WTC11 (cell line): ENCODE results near the gene NCKAP5. TPM values are rescaled to one million over a fixed set of nuclear protein-coding genes. Genes with fewer than 3 reads are reported as not detected.

Experiments used
- ATAC-seq: fragments of 200-7000 bp; cut with Tn5 transposase; 2 replicates; pipeline ENCODE4 v1.10.0; 2021; ENCODE audit warnings: mild to moderate bottlenecking, moderate library complexity
- CTCF ChIA-PET: fragments of 300-600 bp; sonication (Branson Sonifier 250); formaldehyde crosslinking; loops from one replicate; lab custom pipeline; 2021; ENCODE audit warnings: antibody characterized with exemption; lab: Charles Lee
- POLR2A ChIA-PET: fragments of 350-600 bp; sonication (Branson Sonifier 250); formaldehyde crosslinking; loops from one replicate; lab custom pipeline; 2021; ENCODE audit warnings: antibody characterized with exemption; lab: Charles Lee
- DNase-seq: peaks from one replicate; pipeline ENCODE4 v3.0.0; 2021; ENCODE audit warnings: low spot score
- H3K27ac Mint-ChIP-seq: 2 replicates; pipeline ENCODE4 v1.8.0; 2021; ENCODE audit warnings: mixed read lengths
- H3K27me3 Mint-ChIP-seq: 2 replicates; pipeline ENCODE4 v1.8.0; 2021; ENCODE audit warnings: low read depth, mild to moderate bottlenecking, moderate library complexity, mixed read lengths
- H3K36me3 Mint-ChIP-seq: 2 replicates; pipeline ENCODE4 v1.8.0; 2021; ENCODE audit warnings: mixed read lengths
- H3K4me1 Mint-ChIP-seq: 2 replicates; pipeline ENCODE4 v1.8.0; 2022; ENCODE audit warnings: mixed read lengths
- H3K4me3 Mint-ChIP-seq: 2 replicates; pipeline ENCODE4 v1.8.0; 2021; ENCODE audit warnings: mild to moderate bottlenecking, moderate library complexity, mixed read lengths
- H3K9me3 Mint-ChIP-seq: 2 replicates; pipeline ENCODE4 v1.8.0; 2021; ENCODE audit warnings: mixed read lengths
- ATF2 ChIP-seq: sonication (generic); formaldehyde crosslinking; IDR thresholded peaks from 2 replicates; pipeline ENCODE4 v1.8.1; 2022; ENCODE audit warnings: low read depth, missing genetic modification reagents, borderline replicate concordance
- CDX4 ChIP-seq: fragments of 250-450 bp; sonication (Bioruptor Pico); IDR thresholded peaks from 2 replicates; pipeline ENCODE4 v1.9.0; 2021; ENCODE audit warnings: moderate library complexity, mild to moderate bottlenecking, inconsistent platforms, borderline replicate concordance
- CREM ChIP-seq: sonication (generic); formaldehyde crosslinking; IDR thresholded peaks from 2 replicates; pipeline ENCODE4 v1.8.1; 2022; ENCODE audit warnings: mild to moderate bottlenecking, missing genetic modification reagents, moderate library complexity
- CTCF ChIP-seq: fragments of 200-600 bp; IDR thresholded peaks from 2 replicates; pipeline ENCODE4 v1.8.0; 2022; ENCODE audit warnings: antibody characterized with exemption
- E2F4 ChIP-seq: sonication (generic); formaldehyde crosslinking; IDR thresholded peaks from 2 replicates; pipeline ENCODE4 v1.8.1; 2022; ENCODE audit warnings: low read depth, mild to moderate bottlenecking, moderate library complexity, missing genetic modification reagents, borderline replicate concordance
- E2F5 ChIP-seq: sonication (generic); formaldehyde crosslinking; IDR thresholded peaks from 2 replicates; pipeline ENCODE4 v1.8.1; 2022; ENCODE audit warnings: mild to moderate bottlenecking, moderate library complexity, missing genetic modification reagents
- EMX1 ChIP-seq: fragments of 250-450 bp; sonication (Bioruptor Pico); IDR thresholded peaks from 2 replicates; pipeline ENCODE4 v1.8.0; 2021; ENCODE audit warnings: mild to moderate bottlenecking
- ESRRA ChIP-seq: sonication (generic); formaldehyde crosslinking; IDR thresholded peaks from 2 replicates; pipeline ENCODE4 v1.8.1; 2022; ENCODE audit warnings: mild to moderate bottlenecking, missing genetic modification reagents, borderline replicate concordance
- FOXK1 ChIP-seq: sonication (generic); formaldehyde crosslinking; IDR thresholded peaks from 2 replicates; pipeline ENCODE4 v1.8.0; 2022; ENCODE audit warnings: mild to moderate bottlenecking, moderate library complexity, missing genetic modification reagents
- FOXP1 ChIP-seq: sonication (generic); formaldehyde crosslinking; IDR thresholded peaks from 2 replicates; pipeline ENCODE4 v1.8.0; 2022; ENCODE audit warnings: missing genetic modification reagents, mild to moderate bottlenecking, moderate library complexity, borderline replicate concordance
- GABPB1 ChIP-seq: sonication (generic); formaldehyde crosslinking; IDR thresholded peaks from 2 replicates; pipeline ENCODE4 v1.8.1; 2023; ENCODE audit warnings: mild to moderate bottlenecking, missing genetic modification reagents
- JAZF1 ChIP-seq: fragments of 250-450 bp; sonication (Bioruptor Pico); IDR thresholded peaks from 2 replicates; pipeline ENCODE4 v1.9.0; 2021; ENCODE audit warnings: moderate library complexity, mild to moderate bottlenecking, inconsistent platforms
- MLX ChIP-seq: sonication (generic); formaldehyde crosslinking; IDR thresholded peaks from 2 replicates; pipeline ENCODE4 v1.8.1; 2023; ENCODE audit warnings: mild to moderate bottlenecking, missing genetic modification reagents, moderate library complexity
- MYBL2 ChIP-seq: sonication (generic); formaldehyde crosslinking; IDR thresholded peaks from 2 replicates; pipeline ENCODE4 v1.8.1; 2023; ENCODE audit warnings: mild to moderate bottlenecking, moderate library complexity, missing genetic modification reagents
- NR1H2 ChIP-seq: sonication (generic); formaldehyde crosslinking; IDR thresholded peaks from 2 replicates; pipeline ENCODE4 v1.9.0; 2021; ENCODE audit warnings: mild to moderate bottlenecking, moderate library complexity, missing genetic modification reagents
- RELA ChIP-seq: sonication (generic); formaldehyde crosslinking; IDR thresholded peaks from 2 replicates; pipeline ENCODE4 v1.8.1; 2022; ENCODE audit warnings: missing genetic modification reagents, mild to moderate bottlenecking, borderline replicate concordance
- SMAD3 ChIP-seq: sonication (generic); formaldehyde crosslinking; IDR thresholded peaks from 2 replicates; pipeline ENCODE4 v1.8.0; 2022; ENCODE audit warnings: missing genetic modification reagents, mild to moderate bottlenecking, borderline replicate concordance
- TCF7 ChIP-seq: sonication (generic); formaldehyde crosslinking; IDR thresholded peaks from 2 replicates; pipeline ENCODE4 v1.8.0; 2022; ENCODE audit warnings: mild to moderate bottlenecking, low read depth, missing genetic modification reagents, moderate library complexity
- USF2 ChIP-seq: sonication (generic); formaldehyde crosslinking; IDR thresholded peaks from 2 replicates; pipeline ENCODE4 v1.8.1; 2023; ENCODE audit warnings: mild to moderate bottlenecking, missing genetic modification reagents, moderate library complexity
- ZNF219 ChIP-seq: sonication (generic); formaldehyde crosslinking; IDR thresholded peaks from 2 replicates; pipeline ENCODE4 v1.8.0; 2023; ENCODE audit warnings: missing genetic modification reagents, mild to moderate bottlenecking, borderline replicate concordance
- ZNF263 ChIP-seq: sonication (generic); formaldehyde crosslinking; IDR thresholded peaks from 2 replicates; pipeline ENCODE4 v1.8.1; 2022; ENCODE audit warnings: low read depth, mild to moderate bottlenecking, moderate library complexity, missing genetic modification reagents
- ZNF425 ChIP-seq: fragments of 250-450 bp; sonication (Bioruptor Pico); conservative IDR thresholded peaks from 2 replicates; pipeline ENCODE4 v1.9.0; 2021; ENCODE audit warnings: mild to moderate bottlenecking
- ZSCAN18 ChIP-seq: fragments of 250-450 bp; sonication (Bioruptor Pico); IDR thresholded peaks from 2 replicates; pipeline ENCODE4 v2.1.2; 2022; ENCODE audit warnings: mild to moderate bottlenecking, moderate library complexity
- total RNA-seq: library from RNA; stranded (reverse); gene quantifications from 3 replicates; pipeline ENCODE4 v1.2.3, GENCODE V29; 2021

The NCKAP5 gene
- total RNA-seq, 1 experiment from 2014 or later: 0.55 TPM

GRCh38 chr2:132936261-132936660 is 632.0 kb downstream of the NCKAP5 start (continued):
- TF ChIP-seq MLX (no peak), USF2 (no peak), EMX1 (no peak), ZNF219 (CRISPR knock-in tag) (no peak), FOXK1 (CRISPR knock-in tag) (no peak), ATF2 (CRISPR knock-in tag) (no peak), ZSCAN18 (CRISPR knock-in tag) (no peak)
- TF ChIP-seq, all 79 proteins: peak for 0

- no peak for ATAC-seq
- ChIA-PET CTCF (no interaction called here), POLR2A (no interaction called here)
- Mint-ChIP-seq H3K4me1 (no peaks in the 10 kb centered on the region), H3K36me3 (no peaks in the 10 kb centered on the region), H3K4me3 (no peak overlapping the region), H3K27ac (no peak overlapping the region), H3K27me3 (no peaks in the 10 kb centered on the region; the same call in 1 of the 2 replicates), H3K9me3 (no peaks in the 10 kb centered on the region; the same call in 1 of the 2 replicates)
- no peak for DNase-seq
- TF ChIP-seq GABPB1 (no peak), ESRRA (CRISPR knock-in tag) (no peak), CTCF (no peak), MYBL2 (no peak), TCF7 (CRISPR knock-in tag) (no peak), FOXP1 (CRISPR knock-in tag) (no peak), JAZF1 (CRISPR knock-in tag) (no peak), E2F5 (CRISPR knock-in tag) (no peak), ZNF425 (CRISPR knock-in tag) (no peak), CREM (CRISPR knock-in tag) (no peak), CDX4 (CRISPR knock-in tag) (no peak), E2F4 (CRISPR knock-in tag) (no peak), ATF2 (CRISPR knock-in tag) (no peak), NR1H2 (CRISPR knock-in tag) (no peak), ZNF263 (CRISPR knock-in tag) (no peak), RELA (CRISPR knock-in tag) (no peak), SMAD3 (CRISPR knock-in tag) (no peak)
These were observed 638.5 kb downstream of the NCKAP5 start for GRCh38 chr2:132929786-132930185.
